Dorsolateral prefrontal cortex (tissue), 118 donors: Measurements from ENCODE around the gene NELFCD. TPM values are rescaled to one million over a fixed set of nuclear protein-coding genes. Genes with fewer than 3 reads are reported as not detected.

Experiments
- total RNA-seq, 120 experiments: library from RNA; stranded (reverse); gene quantifications; one replicate each; pipeline versions ENCODE4 v1.2.3 to v1.2.4, GENCODE V29; 2022

The NELFCD gene
- total RNA-seq, 120 experiments from 2014 or later = 46.8 to 90.1 (median 64.8) TPM

Other genes starting within 250 kb of the NELFCD start
- 1 to 10 TPM in 36 of 120 experiments, under 1 TPM in 76, not detected in 8; 0.19 to 2.7 (median 0.78) TPM for gene GNAS-AS1, start 130.4 kb upstream of the NELFCD start, total RNA-seq
- gene GNAS, start 128.5 kb upstream of the NELFCD start, total RNA-seq = 1,000 to 10,000 TPM in 119 of 120 experiments, 100 to 1,000 TPM in 1; 843 to 2,758 (median 1,845) TPM
- gene CTSZ, start 26.0 kb downstream of the NELFCD start, total RNA-seq = 10 to 100 TPM; 33.6 to 99.6 (median 49.4) TPM
- under 1 TPM in 56 of 120 experiments, not detected in 64; 0.07 to 0.78 (median 0.24) TPM for gene TUBB1, start 38.2 kb downstream of the NELFCD start, total RNA-seq
- gene ATP5F1E, start 51.1 kb downstream of the NELFCD start, total RNA-seq = 10 to 100 TPM; 31.5 to 78.6 (median 49.1) TPM
- 10 to 100 TPM; 15.9 to 41.2 (median 26.9) TPM for gene PRELID3B, start 61.5 kb downstream of the NELFCD start, total RNA-seq
- gene ZNF831, start 182.6 kb downstream of the NELFCD start, total RNA-seq = 10 to 100 TPM in 1 of 120 experiments, 1 to 10 TPM in 119; 1.3 to 10.7 (median 5.6) TPM